Epithelial cell of esophagus (primary cell): ENCODE measurements around the gene GPD1.

Source experiments
- DNase-seq: peaks from one replicate; pipeline ENCODE4 v3.0.0; 2010; ENCODE audit warnings: low read depth
- H3K4me3 ChIP-seq: 2 replicates; pipeline ENCODE4 v1.5.1; 2011; ENCODE audit warnings: mild to moderate bottlenecking, low read length, control low read depth
- TF ChIP-seq, protein P1 (sequence below): IDR thresholded peaks from 2 replicates; pipeline ENCODE4 v1.5.1; 2011; ENCODE audit warnings: low read depth, mild to moderate bottlenecking, low read length, control low read depth, inconsistent platforms; ENCODE audit not compliant: insufficient read depth; ENCODE audit errors: missing control alignments

Gene GPD1

GRCh38 chr12:50066402-50066801, 37.4 kb upstream of the GPD1 start:
- peak; percentile 33 for DNase-seq
- H3K4me3 ChIP-seq: no peak overlapping the region
- TF ChIP-seq, protein P1, sequence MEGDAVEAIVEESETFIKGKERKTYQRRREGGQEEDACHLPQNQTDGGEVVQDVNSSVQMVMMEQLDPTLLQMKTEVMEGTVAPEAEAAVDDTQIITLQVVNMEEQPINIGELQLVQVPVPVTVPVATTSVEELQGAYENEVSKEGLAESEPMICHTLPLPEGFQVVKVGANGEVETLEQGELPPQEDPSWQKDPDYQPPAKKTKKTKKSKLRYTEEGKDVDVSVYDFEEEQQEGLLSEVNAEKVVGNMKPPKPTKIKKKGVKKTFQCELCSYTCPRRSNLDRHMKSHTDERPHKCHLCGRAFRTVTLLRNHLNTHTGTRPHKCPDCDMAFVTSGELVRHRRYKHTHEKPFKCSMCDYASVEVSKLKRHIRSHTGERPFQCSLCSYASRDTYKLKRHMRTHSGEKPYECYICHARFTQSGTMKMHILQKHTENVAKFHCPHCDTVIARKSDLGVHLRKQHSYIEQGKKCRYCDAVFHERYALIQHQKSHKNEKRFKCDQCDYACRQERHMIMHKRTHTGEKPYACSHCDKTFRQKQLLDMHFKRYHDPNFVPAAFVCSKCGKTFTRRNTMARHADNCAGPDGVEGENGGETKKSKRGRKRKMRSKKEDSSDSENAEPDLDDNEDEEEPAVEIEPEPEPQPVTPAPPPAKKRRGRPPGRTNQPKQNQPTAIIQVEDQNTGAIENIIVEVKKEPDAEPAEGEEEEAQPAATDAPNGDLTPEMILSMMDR: no peak

GRCh38 chr12:50069069-50069468, 34.7 kb upstream of the GPD1 start:
- H3K4me3 ChIP-seq: no peak overlapping the region
- DNase-seq: no peak
- TF ChIP-seq, protein P1: no peak

DNA sequence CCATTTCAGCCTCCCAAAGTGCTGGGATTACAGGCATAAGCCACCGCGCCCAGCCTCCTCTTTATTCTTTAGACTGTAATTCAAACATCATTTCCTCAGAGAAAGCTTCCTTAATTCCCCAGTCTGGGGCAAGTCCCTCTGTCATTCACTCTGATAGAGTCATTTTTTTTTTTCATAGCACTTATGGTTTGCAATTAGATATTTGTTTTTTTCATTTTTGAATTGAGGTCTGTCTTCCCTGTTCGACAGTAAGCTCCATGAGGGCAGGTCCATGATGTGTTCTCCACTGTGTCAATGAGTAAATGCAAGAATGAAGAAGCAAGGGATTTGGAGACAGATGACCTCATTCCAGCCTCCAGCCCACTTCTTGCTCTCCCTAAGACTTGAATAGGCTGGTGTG, 34.3 kb upstream of the GPD1 start:
- H3K4me3 ChIP-seq: no peak overlapping the region
- DNase-seq: no peak
- TF ChIP-seq, protein P1: no peak

DNA sequence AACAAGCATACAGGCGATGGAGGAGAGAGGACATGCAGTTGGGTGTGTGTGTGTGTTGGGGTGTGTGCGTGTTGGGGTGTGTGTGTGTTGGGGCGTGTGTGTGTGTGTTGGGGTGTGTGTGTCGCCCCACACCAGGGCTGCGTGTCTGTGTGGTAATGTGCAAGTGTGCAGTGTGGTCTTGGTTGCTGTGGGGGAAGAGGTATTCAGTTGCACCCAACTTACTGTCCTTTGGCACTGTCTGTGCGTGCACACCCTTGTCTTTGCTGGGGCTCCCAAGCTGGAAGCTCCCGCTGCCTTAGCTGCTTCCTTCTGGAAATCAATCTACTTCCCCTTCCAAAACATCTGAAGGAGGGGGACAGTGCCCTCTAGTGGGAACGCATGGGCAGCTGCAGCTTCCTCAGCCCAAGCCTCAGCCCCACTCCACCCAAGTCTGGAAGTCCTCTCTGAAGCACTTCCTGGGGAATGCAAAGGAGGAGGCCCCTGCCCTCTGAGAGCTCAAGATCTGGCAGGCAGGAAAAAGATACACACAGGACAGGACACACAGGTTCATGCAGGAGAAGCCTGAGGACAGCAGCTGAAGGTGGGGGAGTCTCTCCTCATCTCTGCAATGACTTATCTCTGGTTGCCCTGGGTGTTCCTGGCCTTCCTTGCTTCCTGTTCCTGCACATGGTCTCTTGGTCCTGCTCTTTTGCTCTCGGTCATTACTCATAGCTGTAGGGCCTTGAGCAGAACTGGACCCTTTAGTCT, 33.3 kb upstream of the GPD1 start:
- H3K4me3 ChIP-seq: no peak overlapping the region
- TF ChIP-seq, protein P1: peak; percentile 98
- peak; percentile 87 for DNase-seq

GRCh38 chr12:50072198-50072907, 31.5 kb upstream of the GPD1 start:
- DNase-seq: no peak
- no peak overlapping the region for H3K4me3 ChIP-seq
- TF ChIP-seq, protein P1: no peak

DNA sequence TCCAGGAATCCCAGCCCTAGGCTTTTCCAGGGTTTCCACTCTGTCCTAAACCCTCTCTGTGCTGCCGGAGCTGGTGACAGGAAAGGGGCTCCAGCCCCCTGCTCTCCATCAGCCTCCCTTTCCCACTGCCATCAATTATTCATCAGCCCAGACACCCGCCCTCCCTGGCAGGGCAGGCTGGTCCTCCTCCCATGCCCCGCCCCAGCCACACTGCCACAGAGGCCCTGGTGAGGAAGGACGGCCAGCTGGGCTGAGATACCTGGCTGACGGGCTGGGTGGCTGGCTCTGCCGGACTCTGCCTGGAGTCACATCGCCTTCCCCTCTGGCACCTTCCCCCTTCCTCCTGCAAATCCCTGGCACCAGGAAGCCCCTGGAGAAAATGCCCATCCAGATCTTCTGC, 30.6 kb upstream of the GPD1 start:
- H3K4me3 ChIP-seq: no peak overlapping the region
- TF ChIP-seq, protein P1: no peak
- DNase-seq: no peak

GRCh38 chr12:50073712-50074111, 30.1 kb upstream of the GPD1 start:
- no peak for DNase-seq
- TF ChIP-seq, protein P1: no peak
- H3K4me3 ChIP-seq: no peak overlapping the region
